ENCODE data around the gene TOP3A. TPM values are rescaled to one million over a fixed set of nuclear protein-coding genes. Genes with fewer than 3 reads are reported as not detected.

The TOP3A gene
- total and polyA plus RNA-seq, 2 of the 13 experiments (the other 11 are each of a cell fraction or from before 2014, with no cell fraction given): 16.9 to 36.8 TPM

DNA sequence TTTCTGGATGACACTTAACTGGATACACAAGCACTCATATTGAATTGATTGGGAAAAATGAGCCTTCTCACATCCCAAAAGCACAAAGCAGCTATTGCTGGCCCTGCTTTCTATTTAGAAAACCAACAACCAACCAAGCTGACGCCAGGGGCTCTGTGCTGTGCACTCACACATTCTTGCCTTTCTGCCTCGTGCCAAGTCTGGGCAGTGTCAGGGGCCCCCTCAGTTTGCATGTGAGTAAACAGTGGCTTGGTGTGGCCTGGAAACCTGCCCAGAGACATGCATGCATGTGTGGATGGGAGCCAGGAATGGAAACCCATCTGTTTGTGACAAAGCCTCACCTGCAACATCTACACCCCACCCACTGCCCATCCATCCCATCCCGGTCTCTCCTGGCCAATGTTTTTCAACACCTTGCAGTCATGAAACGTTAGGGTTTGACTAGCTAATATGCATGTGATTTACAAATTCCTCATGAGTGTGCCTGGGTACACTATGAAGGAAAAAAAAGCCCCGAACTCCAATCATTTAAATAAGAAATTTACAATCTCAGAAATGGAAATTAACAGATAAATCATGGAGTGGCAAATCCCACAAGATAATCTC lies 33.9 kb downstream of the TOP3A start (continued):
- TF ChIP-seq ZNF775 (CRISPR knock-in tag; IDR thresholded peaks at IDR 0.05; ENCODE audit: borderline replicate concordance) (no peak), FOXK2 (IDR thresholded peaks at IDR 0.05) (no peak), ZNF264 (CRISPR knock-in tag; IDR thresholded peaks at IDR 0.05) (no peak), RBM39 (IDR thresholded peaks at IDR 0.05; ENCODE audit: low read depth, low read length, poor library complexity, severe bottlenecking) (no peak)
- TF ChIP-seq, protein P1, sequence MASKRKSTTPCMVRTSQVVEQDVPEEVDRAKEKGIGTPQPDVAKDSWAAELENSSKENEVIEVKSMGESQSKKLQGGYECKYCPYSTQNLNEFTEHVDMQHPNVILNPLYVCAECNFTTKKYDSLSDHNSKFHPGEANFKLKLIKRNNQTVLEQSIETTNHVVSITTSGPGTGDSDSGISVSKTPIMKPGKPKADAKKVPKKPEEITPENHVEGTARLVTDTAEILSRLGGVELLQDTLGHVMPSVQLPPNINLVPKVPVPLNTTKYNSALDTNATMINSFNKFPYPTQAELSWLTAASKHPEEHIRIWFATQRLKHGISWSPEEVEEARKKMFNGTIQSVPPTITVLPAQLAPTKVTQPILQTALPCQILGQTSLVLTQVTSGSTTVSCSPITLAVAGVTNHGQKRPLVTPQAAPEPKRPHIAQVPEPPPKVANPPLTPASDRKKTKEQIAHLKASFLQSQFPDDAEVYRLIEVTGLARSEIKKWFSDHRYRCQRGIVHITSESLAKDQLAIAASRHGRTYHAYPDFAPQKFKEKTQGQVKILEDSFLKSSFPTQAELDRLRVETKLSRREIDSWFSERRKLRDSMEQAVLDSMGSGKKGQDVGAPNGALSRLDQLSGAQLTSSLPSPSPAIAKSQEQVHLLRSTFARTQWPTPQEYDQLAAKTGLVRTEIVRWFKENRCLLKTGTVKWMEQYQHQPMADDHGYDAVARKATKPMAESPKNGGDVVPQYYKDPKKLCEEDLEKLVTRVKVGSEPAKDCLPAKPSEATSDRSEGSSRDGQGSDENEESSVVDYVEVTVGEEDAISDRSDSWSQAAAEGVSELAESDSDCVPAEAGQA (IDR thresholded peaks at IDR 0.05; ENCODE audit: low read depth): no peak
- TF ChIP-seq, protein P1 (CRISPR knock-in tag; IDR thresholded peaks at IDR 0.05; ENCODE audit: borderline replicate concordance): no peak

DNA sequence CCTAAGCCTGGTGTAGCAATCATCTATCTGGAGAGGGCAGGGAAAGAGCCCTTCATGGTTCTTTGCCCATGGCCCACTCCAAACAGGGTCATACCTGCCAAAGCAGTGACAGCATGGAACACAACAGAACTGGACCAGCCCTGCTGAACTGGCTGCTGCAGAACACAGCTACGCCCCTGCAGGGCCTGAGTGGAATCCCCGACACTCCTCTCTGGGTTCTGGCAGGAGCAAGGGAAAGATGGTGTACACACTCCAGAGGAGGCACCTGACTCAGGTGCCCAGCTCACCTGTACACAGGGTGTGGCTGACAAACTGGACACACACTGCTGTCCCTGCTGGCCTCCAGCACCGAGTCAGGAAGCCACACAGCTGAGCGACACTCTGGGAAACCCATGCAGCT lies 34.5 kb downstream of the TOP3A start:
- no peaks in the 10 kb centered on the region for H3K79me2 ChIP-seq (ENCODE audit: insufficient read depth, low read length)
- BruUV-seq (replicated peaks): no TSS peak
- DNase-seq (ENCODE audit: low spot score) (no peak), ATAC-seq (no peak; the same call in 2 of the 3 replicates), FAIRE-seq (no peak)
- H3K4me1 ChIP-seq (ENCODE audit: insufficient read depth, low read length): no peaks in the 10 kb centered on the region
- H3K9ac ChIP-seq (ENCODE audit: insufficient read depth, low read depth, low read length): no peak overlapping the region
- WGBS (ENCODE audit: low lambda C conversion rate): 94% methylated on average over 2 of the region's 4 CpGs
- H4K20me1 ChIP-seq (ENCODE audit: insufficient read depth, low read length): no peaks in the 10 kb centered on the region
- H3K4me2 ChIP-seq (ENCODE audit: low read depth, low read length): no peak overlapping the region
- POLR2A ChIA-PET: interaction anchor here (1.0 kb wide), 1 partner anchor 56 kb away, joined by 3 read pairs; no protein-coding TSS in a partner anchor
- no peak overlapping the region for H3K27ac ChIP-seq (ENCODE audit: extremely low read length, insufficient read depth, low read length)
- H2AFZ ChIP-seq (ENCODE audit: low read length): no peak overlapping the region
- in situ Hi-C loops (cut with HindIII; ENCODE audit: extremely low pct_ligation_motif_present, low pct_unique_long_range_greater_than_20kb): no loop called here
- H3K27me3 ChIP-seq (ENCODE audit: control insufficient read depth in 1 of 2, insufficient read depth in 2 of 2, low read length in 2 of 2): no peaks in the 10 kb centered on the region
- peaks cover 39 to 75% of the 10 kb centered on the region in 2 experiments for H3K36me3 ChIP-seq (replicated peaks in 1 of 2; ENCODE audit: control insufficient read depth in 1 of 2, insufficient read depth in 2 of 2, low read length in 2 of 2)
- no peaks in the 10 kb centered on the region for H3K9me3 ChIP-seq (ENCODE audit: low read length)
- CTCF ChIA-PET (ENCODE audit: low intra/inter-chr PET ratio, low total read pairs): no interaction called here
- intact Hi-C loops (cut with micrococcal nuclease; ENCODE audit: unreplicated experiment): no loop called here
- no peak overlapping the region for H3K4me3 ChIP-seq (replicated peaks in 1 of 3; ENCODE audit: insufficient read depth in 1 of 3, low read depth in 2 of 3, low read length in 3 of 3)
- TF ChIP-seq RAD21 (CRISPR knock-in tag; IDR thresholded peaks at IDR 0.05): no peak
- TF ChIP-seq CAMTA2 (CRISPR knock-in tag; IDR thresholded peaks at IDR 0.05; ENCODE audit: borderline replicate concordance): no peak
- TF ChIP-seq, protein P2, sequence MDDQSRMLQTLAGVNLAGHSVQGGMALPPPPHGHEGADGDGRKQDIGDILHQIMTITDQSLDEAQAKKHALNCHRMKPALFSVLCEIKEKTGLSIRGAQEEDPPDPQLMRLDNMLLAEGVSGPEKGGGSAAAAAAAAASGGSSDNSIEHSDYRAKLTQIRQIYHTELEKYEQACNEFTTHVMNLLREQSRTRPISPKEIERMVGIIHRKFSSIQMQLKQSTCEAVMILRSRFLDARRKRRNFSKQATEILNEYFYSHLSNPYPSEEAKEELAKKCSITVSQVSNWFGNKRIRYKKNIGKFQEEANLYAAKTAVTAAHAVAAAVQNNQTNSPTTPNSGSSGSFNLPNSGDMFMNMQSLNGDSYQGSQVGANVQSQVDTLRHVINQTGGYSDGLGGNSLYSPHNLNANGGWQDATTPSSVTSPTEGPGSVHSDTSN (CRISPR knock-in tag; IDR thresholded peaks at IDR 0.05; ENCODE audit: borderline replicate concordance): no peak
- TF ChIP-seq MED13 (CRISPR knock-in tag; IDR thresholded peaks at IDR 0.05): no peak
- TF ChIP-seq, protein P3, sequence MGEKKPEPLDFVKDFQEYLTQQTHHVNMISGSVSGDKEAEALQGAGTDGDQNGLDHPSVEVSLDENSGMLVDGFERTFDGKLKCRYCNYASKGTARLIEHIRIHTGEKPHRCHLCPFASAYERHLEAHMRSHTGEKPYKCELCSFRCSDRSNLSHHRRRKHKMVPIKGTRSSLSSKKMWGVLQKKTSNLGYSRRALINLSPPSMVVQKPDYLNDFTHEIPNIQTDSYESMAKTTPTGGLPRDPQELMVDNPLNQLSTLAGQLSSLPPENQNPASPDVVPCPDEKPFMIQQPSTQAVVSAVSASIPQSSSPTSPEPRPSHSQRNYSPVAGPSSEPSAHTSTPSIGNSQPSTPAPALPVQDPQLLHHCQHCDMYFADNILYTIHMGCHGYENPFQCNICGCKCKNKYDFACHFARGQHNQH (CRISPR knock-in tag; IDR thresholded peaks at IDR 0.05): no peak
- no peak for TF ChIP-seq ZNF343 (CRISPR knock-in tag; IDR thresholded peaks at IDR 0.05)
- no peak for TF ChIP-seq NFYC (CRISPR knock-in tag; IDR thresholded peaks at IDR 0.05)
- no peak for TF ChIP-seq ZNF850 (CRISPR knock-in tag; conservative IDR thresholded peaks at IDR 0.05)
- no peak for TF ChIP-seq ETV6 (CRISPR knock-in tag; conservative IDR thresholded peaks at IDR 0.05)
- TF ChIP-seq NFE2 (CRISPR knock-in tag; IDR thresholded peaks at IDR 0.05): no peak
- TF ChIP-seq ARNT2 (CRISPR knock-in tag; IDR thresholded peaks at IDR 0.05; ENCODE audit: low read depth): no peak

Data from HepG2 (cell line).